Transverse colon (tissue), 4 donors: ENCODE measurements around the gene USP48.

Experiments
- CTCF ChIP-seq, 5 experiments: fragments of 200-600 bp in 3 of 5; fragments of 450-650 bp in 2 of 5; sonication (generic) in 3 of 5; IDR thresholded peaks; 1 replicate in 2 of 5; 2 replicates in 3 of 5; pipeline ENCODE4 v1.5.1; 2016 to 2017; ENCODE audit warnings: antibody characterized with exemption in 5 of 5, inconsistent platforms in 3 of 5, mild to moderate bottlenecking in 2 of 5, moderate library complexity in 1 of 5
- POLR2AphosphoS5 ChIP-seq, 3 donors: sonication (generic); formaldehyde crosslinking; IDR thresholded peaks; one replicate each; pipeline ENCODE4 v1.6.1; 2016; ENCODE audit warnings: antibody characterized with exemption in 3 of 3

- no peak for TF ChIP-seq POLR2AphosphoS5 (IDR thresholded peaks at IDR 0.05)
- no peak for TF ChIP-seq CTCF (IDR thresholded peaks at IDR 0.05)
Observed at GRCh38 chr1:21707891-21708290, 75.1 kb downstream of the USP48 start.
